GM12873 (cell line): ENCODE measurements around the gene HTR2A.

ENCODE experiments used
- CTCF ChIP-seq: IDR thresholded peaks from 2 replicates; pipeline ENCODE4 v1.5.1; 2012; ENCODE audit warnings: low read depth, mild to moderate bottlenecking, moderate library complexity, low read length, control low read depth; ENCODE audit not compliant: insufficient read depth; ENCODE audit errors: missing control alignments

Gene HTR2A

GRCh38 chr13:46844431-46844830 lies 52.4 kb downstream of the HTR2A start:
- no peak for TF ChIP-seq CTCF

GRCh38 chr13:46839399-46839798 lies 57.5 kb downstream of the HTR2A start:
- no peak for TF ChIP-seq CTCF

- no peak for TF ChIP-seq CTCF
These were observed 62.2 kb downstream of the HTR2A start for GRCh38 chr13:46834657-46835056.

GRCh38 chr13:46831588-46832194 lies 65.2 kb downstream of the HTR2A start:
- TF ChIP-seq CTCF: peak; percentile 66

- no peak for TF ChIP-seq CTCF
These were observed 66.3 kb downstream of the HTR2A start for GRCh38 chr13:46830405-46831005.

GRCh38 chr13:46822551-46822950 lies 74.3 kb downstream of the HTR2A start:
- TF ChIP-seq CTCF: no peak

- no peak for TF ChIP-seq CTCF
These were observed 78.9 kb downstream of the HTR2A start for GRCh38 chr13:46817838-46818476.
